ENCODE results near the gene AP2B1. TPM values are rescaled to one million over a fixed set of nuclear protein-coding genes. Genes with fewer than 3 reads are reported as not detected.

The AP2B1 gene
- total RNA-seq, 1 experiment from 2014 or later: 198 TPM

GRCh38 chr17:35641032-35641431 lies 53.9 kb downstream of the AP2B1 start:
- Histone ChIP-seq H3K36me3 (ENCODE audit: control insufficient read depth in 1 of 2, insufficient read depth in 2 of 2, low read length in 2 of 2) (peaks cover 45 to 48% of the 10 kb centered on the region in 2 experiments), H3K79me2 (ENCODE audit: insufficient read depth, low read length) (peaks cover 4% of the 10 kb centered on the region; the same call in 1 of the 2 replicates), H2AFZ (ENCODE audit: low read depth, low read length, poor library complexity, severe bottlenecking) (no peak overlapping the region), H3K27me3 (ENCODE audit: insufficient read depth, low read length) (no peaks in the 10 kb centered on the region), H3K9me2 (ENCODE audit: insufficient read depth) (no peaks in the 10 kb centered on the region), H3K27ac (ENCODE audit: low read depth, low read length) (no peak overlapping the region), H3K4me2 (ENCODE audit: low read length) (no peak overlapping the region), H3K9me3 (ENCODE audit: control insufficient read depth in 1 of 2, insufficient read depth in 1 of 2, low read depth in 1 of 2, low read length in 2 of 2) (no peaks in the 10 kb centered on the region), H4K20me1 (ENCODE audit: insufficient read depth) (no peaks in the 10 kb centered on the region), H3K4me3 (replicated peaks in 1 of 2; ENCODE audit: low read depth in 1 of 2, low read length in 2 of 2) (no peak overlapping the region), H3K9ac (ENCODE audit: low read length) (no peak overlapping the region), H3K4me1 (ENCODE audit: control insufficient read depth in 1 of 2, insufficient read depth in 2 of 2, low read length in 2 of 2) (no peaks in the 10 kb centered on the region)
- CTCF ChIA-PET: no interaction called here
- DNase-seq (ENCODE audit: low read depth, low spot score): no peak
- POLR2A ChIA-PET: no interaction called here
- RAD21 ChIA-PET (ENCODE audit: low non-redundant PET in 1 of 2, low total read pairs in 2 of 2, uncharacterized antibody in 2 of 2, unreplicated experiment in 2 of 2): no interaction called here
- intact Hi-C loops (cut with micrococcal nuclease): no loop called here
- TF ChIP-seq JUND (IDR thresholded peaks at IDR 0.05): no peak
- no TSS peak for BruUV-seq (replicated peaks)
- no peak for ATAC-seq

- Histone ChIP-seq H4K20me1 (ENCODE audit: insufficient read depth) (no peaks in the 10 kb centered on the region), H3K4me2 (ENCODE audit: low read length) (no peak overlapping the region), H3K9me2 (ENCODE audit: insufficient read depth) (no peaks in the 10 kb centered on the region), H3K27me3 (ENCODE audit: insufficient read depth, low read length) (no peaks in the 10 kb centered on the region), H3K79me2 (ENCODE audit: insufficient read depth, low read length) (peaks cover 12% of the 10 kb centered on the region), H3K27ac (ENCODE audit: low read depth, low read length) (no peak overlapping the region), H2AFZ (ENCODE audit: low read depth, low read length, poor library complexity, severe bottlenecking) (no peak overlapping the region), H3K36me3 (ENCODE audit: control insufficient read depth in 1 of 2, insufficient read depth in 2 of 2, low read length in 2 of 2) (peaks cover 22 to 23% of the 10 kb centered on the region in 2 experiments), H3K4me3 (replicated peaks in 1 of 2; ENCODE audit: low read depth in 1 of 2, low read length in 2 of 2) (no peak overlapping the region), H3K9me3 (ENCODE audit: control insufficient read depth in 1 of 2, insufficient read depth in 1 of 2, low read depth in 1 of 2, low read length in 2 of 2) (no peaks in the 10 kb centered on the region), H3K9ac (ENCODE audit: low read length) (no peak overlapping the region), H3K4me1 (ENCODE audit: control insufficient read depth in 1 of 2, insufficient read depth in 2 of 2, low read length in 2 of 2) (no peaks in the 10 kb centered on the region)
- no TSS peak for BruUV-seq (replicated peaks)
- no peak for ATAC-seq
- no peak for DNase-seq (ENCODE audit: low read depth, low spot score)
- RAD21 ChIA-PET (ENCODE audit: low non-redundant PET in 1 of 2, low total read pairs in 2 of 2, uncharacterized antibody in 2 of 2, unreplicated experiment in 2 of 2): no interaction called here
- POLR2A ChIA-PET: no interaction called here
- TF ChIP-seq ATF3 (IDR thresholded peaks at IDR 0.05) (no peak), MAX (IDR thresholded peaks at IDR 0.05) (no peak), EZH2 (IDR thresholded peaks at IDR 0.05) (no peak), REST (IDR thresholded peaks at IDR 0.05; ENCODE audit: low read depth) (no peak), TCF7L2 (IDR thresholded peaks at IDR 0.05; ENCODE audit: borderline replicate concordance, extremely low read depth, insufficient read depth, insufficient read length) (no peak), YY1 (IDR thresholded peaks at IDR 0.05; ENCODE audit: extremely low read depth, insufficient replicate concordance, low read depth, low read length) (no peak), CBX3 (IDR thresholded peaks at IDR 0.05; ENCODE audit: low read depth) (no peak), ZFX (IDR thresholded peaks at IDR 0.05) (no peak), SRF (IDR thresholded peaks at IDR 0.05; ENCODE audit: low read depth) (no peak), SIN3A (IDR thresholded peaks at IDR 0.05; ENCODE audit: low read depth) (no peak), FOSL1 (IDR thresholded peaks at IDR 0.05; ENCODE audit: low read depth) (no peak), SP1 (IDR thresholded peaks at IDR 0.05; ENCODE audit: low read depth) (no peak)
- CTCF ChIA-PET: no interaction called here
- intact Hi-C loops (cut with micrococcal nuclease): no loop called here
These were observed 58.8 kb downstream of the AP2B1 start for GRCh38 chr17:35645923-35646322.
